ENCODE measurements around the gene HDAC4.
A peak's percentile ranks its signal among the peaks of the same experiment; 100 is the strongest.
"Not testable (repeated sequence)": the region's sequence is repeated elsewhere in the genome, so short reads cannot be mapped to it uniquely, and the experiment has no call there.

The HDAC4 gene

DNA sequence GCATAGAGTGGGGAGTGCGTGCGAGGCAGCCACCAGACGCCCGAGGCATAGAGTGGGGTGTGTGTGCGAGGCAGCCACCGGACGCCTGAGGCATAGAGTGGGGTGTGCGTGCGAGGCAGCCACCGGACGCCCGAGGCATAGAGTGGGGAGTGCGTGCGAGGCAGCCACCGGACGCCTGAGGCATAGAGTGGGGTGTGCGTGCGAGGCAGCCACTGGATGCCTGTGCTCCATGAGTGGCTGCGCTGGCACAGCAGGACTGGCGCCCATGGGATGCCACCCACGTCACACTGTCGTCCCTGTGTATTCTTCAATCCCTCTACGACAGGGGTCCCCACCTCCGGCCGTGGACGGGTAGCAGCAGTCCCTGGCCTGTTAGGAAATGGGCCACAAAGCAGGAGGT lies 221.9 kb downstream of the HDAC4 start:
- H3K36me3 ChIP-seq (ENCODE audit: control insufficient read depth, insufficient read depth, low read length, severe bottlenecking), result peaks cover 23% of the 10 kb centered on the region
- H3K27me3 ChIP-seq (replicated peaks; ENCODE audit: control insufficient read depth, insufficient read depth, low read length), result no peaks in the 10 kb centered on the region
- no peaks in the 10 kb centered on the region for H3K4me1 ChIP-seq (ENCODE audit: control insufficient read depth, insufficient read depth, low read length)
- no peak overlapping the region for H3K4me3 ChIP-seq (ENCODE audit: low read length)
- no peak for DNase-seq (ENCODE audit: low read depth)
- H3K9ac ChIP-seq (ENCODE audit: low read length), result no peak overlapping the region
- peaks cover 8% of the 10 kb centered on the region for H3K9me3 ChIP-seq (ENCODE audit: control insufficient read depth, low read length)

DNA sequence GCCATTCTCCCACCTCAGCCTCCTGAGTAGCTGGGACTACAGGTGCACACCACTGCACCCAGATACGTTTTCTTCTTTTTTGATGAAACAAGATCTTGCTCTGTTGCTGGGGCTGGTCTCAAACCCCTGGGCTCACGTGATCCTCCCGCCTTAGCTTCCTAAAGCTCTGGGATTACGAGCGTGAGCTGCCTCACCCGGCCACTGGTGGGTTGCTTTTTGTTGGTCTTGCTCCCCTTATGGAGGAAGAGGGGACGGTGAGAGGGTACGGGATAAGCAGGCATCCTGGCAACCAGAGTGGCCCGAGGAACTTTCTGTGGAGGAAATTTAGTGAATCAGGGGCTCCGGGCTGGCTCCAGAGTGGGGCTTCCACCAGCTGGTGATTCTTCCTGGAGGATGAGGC lies 222.3 kb downstream of the HDAC4 start:
- H3K36me3 ChIP-seq (ENCODE audit: control insufficient read depth, insufficient read depth, low read length, severe bottlenecking), result peaks cover 23% of the 10 kb centered on the region
- H3K9ac ChIP-seq (ENCODE audit: low read length), result no peak overlapping the region
- no peaks in the 10 kb centered on the region for H3K4me1 ChIP-seq (ENCODE audit: control insufficient read depth, insufficient read depth, low read length)
- H3K4me3 ChIP-seq (ENCODE audit: low read length), result no peak overlapping the region
- H3K27me3 ChIP-seq (replicated peaks; ENCODE audit: control insufficient read depth, insufficient read depth, low read length), result no peaks in the 10 kb centered on the region
- no peak for DNase-seq (ENCODE audit: low read depth)
- H3K9me3 ChIP-seq (ENCODE audit: control insufficient read depth, low read length), result peaks cover 9% of the 10 kb centered on the region

GRCh38 chr2:239177908-239178307 lies 222.9 kb downstream of the HDAC4 start:
- no peaks in the 10 kb centered on the region for H3K4me1 ChIP-seq (ENCODE audit: control insufficient read depth, insufficient read depth, low read length)
- peaks cover 23% of the 10 kb centered on the region for H3K36me3 ChIP-seq (ENCODE audit: control insufficient read depth, insufficient read depth, low read length, severe bottlenecking)
- no peak overlapping the region for H3K9ac ChIP-seq (ENCODE audit: low read length)
- H3K9me3 ChIP-seq (ENCODE audit: control insufficient read depth, low read length), result peaks cover 10% of the 10 kb centered on the region
- no peak for DNase-seq (ENCODE audit: low read depth)
- no peaks in the 10 kb centered on the region for H3K27me3 ChIP-seq (replicated peaks; ENCODE audit: control insufficient read depth, insufficient read depth, low read length)
- no peak overlapping the region for H3K4me3 ChIP-seq (ENCODE audit: low read length)

DNA sequence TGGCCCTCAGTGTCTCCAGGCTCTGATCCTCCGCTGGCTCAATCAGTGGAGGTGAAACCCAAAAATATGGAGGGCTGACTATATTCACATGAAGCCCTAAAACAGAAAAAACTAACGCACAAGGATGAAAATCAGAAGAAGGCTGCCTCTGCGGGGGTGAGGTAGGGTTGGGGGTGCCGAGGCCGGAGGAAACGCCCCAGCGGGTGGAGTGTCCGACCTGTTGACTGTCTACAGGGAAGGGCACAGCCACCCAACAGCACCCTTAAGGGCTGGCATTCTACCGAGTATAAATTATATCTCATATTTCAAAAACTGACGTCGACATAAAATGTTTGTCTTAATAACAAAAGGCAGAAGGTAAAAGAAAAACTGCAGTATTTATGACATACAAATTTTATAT lies 223.5 kb downstream of the HDAC4 start:
- no peak overlapping the region for H3K4me3 ChIP-seq (ENCODE audit: low read length)
- H3K36me3 ChIP-seq (ENCODE audit: control insufficient read depth, insufficient read depth, low read length, severe bottlenecking), result peaks cover 23% of the 10 kb centered on the region
- H3K9ac ChIP-seq (ENCODE audit: low read length), result no peak overlapping the region
- no peaks in the 10 kb centered on the region for H3K4me1 ChIP-seq (ENCODE audit: control insufficient read depth, insufficient read depth, low read length)
- H3K9me3 ChIP-seq (ENCODE audit: control insufficient read depth, low read length), result peaks cover 16% of the 10 kb centered on the region
- DNase-seq (ENCODE audit: low read depth), result no peak
- H3K27me3 ChIP-seq (replicated peaks; ENCODE audit: control insufficient read depth, insufficient read depth, low read length), result no peaks in the 10 kb centered on the region

- H3K4me3 ChIP-seq (ENCODE audit: low read length); H3K27me3 ChIP-seq (replicated peaks; ENCODE audit: control insufficient read depth, insufficient read depth, low read length); H3K9ac ChIP-seq (ENCODE audit: low read length); H3K4me1 ChIP-seq (ENCODE audit: control insufficient read depth, insufficient read depth, low read length); DNase-seq (ENCODE audit: low read depth): not testable (repeated sequence)
- H3K9me3 ChIP-seq (ENCODE audit: control insufficient read depth, low read length), result peaks cover 27% of the 10 kb centered on the region
- H3K36me3 ChIP-seq (ENCODE audit: control insufficient read depth, insufficient read depth, low read length, severe bottlenecking), result peaks cover 23% of the 10 kb centered on the region
These were observed 224.5 kb downstream of the HDAC4 start for GRCh38 chr2:239176138-239176803.

DNA sequence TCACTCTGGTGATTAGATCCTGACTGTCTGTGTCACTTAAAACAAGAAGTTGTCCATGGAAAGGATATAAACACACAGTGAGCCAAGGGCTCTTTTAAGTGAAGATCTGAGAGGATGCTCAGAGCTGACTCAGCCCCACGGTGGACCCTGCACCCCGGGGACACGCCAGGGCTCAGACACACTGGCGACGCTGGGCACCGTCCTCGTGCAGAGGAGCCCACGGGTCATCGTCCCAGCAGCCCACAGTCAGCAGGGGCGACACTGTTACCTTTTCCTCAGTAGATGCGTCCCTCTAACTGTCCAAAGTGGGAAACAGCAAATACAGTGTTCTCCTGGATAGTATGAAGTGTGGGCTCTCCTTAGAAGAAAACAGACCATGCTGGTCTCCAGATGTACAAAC lies 225.6 kb downstream of the HDAC4 start:
- H3K4me3 ChIP-seq (ENCODE audit: low read length), result no peak overlapping the region
- no peak overlapping the region for H3K9ac ChIP-seq (ENCODE audit: low read length)
- no peak for DNase-seq (ENCODE audit: low read depth)
- H3K4me1 ChIP-seq (ENCODE audit: control insufficient read depth, insufficient read depth, low read length), result no peaks in the 10 kb centered on the region
- peaks cover 23% of the 10 kb centered on the region for H3K36me3 ChIP-seq (ENCODE audit: control insufficient read depth, insufficient read depth, low read length, severe bottlenecking)
- H3K9me3 ChIP-seq (ENCODE audit: control insufficient read depth, low read length), result peaks cover 37% of the 10 kb centered on the region
- H3K27me3 ChIP-seq (replicated peaks; ENCODE audit: control insufficient read depth, insufficient read depth, low read length), result no peaks in the 10 kb centered on the region

DNA sequence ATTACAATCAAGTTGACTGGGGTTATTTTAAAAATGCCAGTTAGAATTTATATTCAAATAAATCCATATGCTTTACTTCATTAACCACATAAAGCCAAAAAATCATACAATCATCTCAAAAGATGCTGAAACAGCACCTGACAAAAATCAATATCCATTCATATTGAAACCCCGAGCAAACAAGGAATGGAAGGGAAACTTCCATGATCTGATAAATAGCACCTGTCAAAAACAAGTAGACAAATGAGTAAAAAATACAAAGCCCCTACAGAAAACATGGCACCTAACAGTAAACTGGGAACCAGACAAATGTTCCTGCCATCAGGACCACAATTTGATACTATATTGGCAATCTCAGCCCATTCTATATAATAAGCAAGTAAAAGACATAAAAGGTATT lies 227.5 kb downstream of the HDAC4 start:
- H3K27me3 ChIP-seq (replicated peaks; ENCODE audit: control insufficient read depth, insufficient read depth, low read length), result no peaks in the 10 kb centered on the region
- H3K4me1 ChIP-seq (ENCODE audit: control insufficient read depth, insufficient read depth, low read length), result no peaks in the 10 kb centered on the region
- H3K9ac ChIP-seq (ENCODE audit: low read length), result no peak overlapping the region
- no peak for DNase-seq (ENCODE audit: low read depth)
- H3K9me3 ChIP-seq (ENCODE audit: control insufficient read depth, low read length), result peaks cover 37% of the 10 kb centered on the region
- peak overlapping the region; percentile 17 for H3K4me3 ChIP-seq (ENCODE audit: low read length)
- H3K36me3 ChIP-seq (ENCODE audit: control insufficient read depth, insufficient read depth, low read length, severe bottlenecking), result peaks cover 16% of the 10 kb centered on the region

DNA sequence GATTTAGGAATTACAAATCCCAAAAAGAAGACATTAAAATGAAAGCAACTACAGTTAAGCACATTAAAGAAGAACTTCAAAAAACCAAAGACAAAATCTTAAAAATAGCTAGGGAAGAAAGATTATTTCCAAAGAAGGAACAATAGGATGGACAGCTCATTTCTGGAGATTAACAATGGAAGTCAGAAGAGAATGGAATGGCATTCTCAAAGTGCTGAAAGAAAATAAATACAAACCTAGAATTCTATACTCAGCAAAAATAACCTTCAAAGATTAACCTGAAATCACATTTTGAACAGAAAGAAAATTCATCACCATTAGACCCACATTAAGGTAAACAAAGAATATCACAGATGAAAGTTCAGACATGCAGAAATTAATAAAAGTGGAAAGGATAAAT lies 229.2 kb downstream of the HDAC4 start:
- no peak overlapping the region for H3K9ac ChIP-seq (ENCODE audit: low read length)
- no peaks in the 10 kb centered on the region for H3K27me3 ChIP-seq (replicated peaks; ENCODE audit: control insufficient read depth, insufficient read depth, low read length)
- no peak for DNase-seq (ENCODE audit: low read depth)
- H3K4me3 ChIP-seq (ENCODE audit: low read length), result peak overlapping the region; percentile 40
- H3K9me3 ChIP-seq (ENCODE audit: control insufficient read depth, low read length), result peaks cover 37% of the 10 kb centered on the region
- peaks cover 18% of the 10 kb centered on the region for H3K36me3 ChIP-seq (ENCODE audit: control insufficient read depth, insufficient read depth, low read length, severe bottlenecking)
- H3K4me1 ChIP-seq (ENCODE audit: control insufficient read depth, insufficient read depth, low read length), result no peaks in the 10 kb centered on the region

GRCh38 chr2:239169311-239170048 lies 231.3 kb downstream of the HDAC4 start:
- H3K9ac ChIP-seq (ENCODE audit: low read length), result no peak overlapping the region
- peaks cover 10% of the 10 kb centered on the region for H3K36me3 ChIP-seq (ENCODE audit: control insufficient read depth, insufficient read depth, low read length, severe bottlenecking)
- no peak overlapping the region for H3K4me3 ChIP-seq (ENCODE audit: low read length)
- H3K4me1 ChIP-seq (ENCODE audit: control insufficient read depth, insufficient read depth, low read length), result no peaks in the 10 kb centered on the region
- DNase-seq (ENCODE audit: low read depth), result no peak
- peaks cover 34% of the 10 kb centered on the region for H3K9me3 ChIP-seq (ENCODE audit: control insufficient read depth, low read length)
- H3K27me3 ChIP-seq (replicated peaks; ENCODE audit: control insufficient read depth, insufficient read depth, low read length), result no peaks in the 10 kb centered on the region

DNA sequence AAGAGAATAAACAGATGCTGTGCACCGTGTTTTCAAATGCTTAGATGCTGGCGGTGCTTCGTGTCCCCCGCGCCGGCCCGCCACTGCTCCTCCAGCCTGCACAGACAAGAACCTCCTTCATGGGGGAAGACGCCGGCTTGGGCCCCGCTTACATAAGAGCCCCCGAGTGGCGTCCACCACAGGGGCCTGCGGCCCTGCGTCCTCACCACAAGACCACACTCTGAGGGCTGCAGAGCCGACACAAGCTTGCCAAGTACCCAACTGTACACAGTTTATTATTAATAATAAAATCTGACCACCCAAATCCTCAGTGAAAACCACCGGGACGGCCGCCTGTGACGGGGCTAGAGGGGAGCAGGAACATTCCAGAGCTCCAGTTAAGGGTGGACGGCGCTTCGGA lies 232.2 kb downstream of the HDAC4 start:
- Histone ChIP-seq H3K36me3 (ENCODE audit: control insufficient read depth, insufficient read depth, low read length, severe bottlenecking) (peaks cover 9% of the 10 kb centered on the region), H3K27me3 (replicated peaks; ENCODE audit: control insufficient read depth, insufficient read depth, low read length) (no peaks in the 10 kb centered on the region), H3K4me1 (ENCODE audit: control insufficient read depth, insufficient read depth, low read length) (no peaks in the 10 kb centered on the region), H3K4me3 (ENCODE audit: low read length) (no peak overlapping the region), H3K9ac (ENCODE audit: low read length) (no peak overlapping the region), H3K9me3 (ENCODE audit: control insufficient read depth, low read length) (peaks cover 28% of the 10 kb centered on the region)
- DNase-seq (ENCODE audit: low read depth), result no peak

DNA sequence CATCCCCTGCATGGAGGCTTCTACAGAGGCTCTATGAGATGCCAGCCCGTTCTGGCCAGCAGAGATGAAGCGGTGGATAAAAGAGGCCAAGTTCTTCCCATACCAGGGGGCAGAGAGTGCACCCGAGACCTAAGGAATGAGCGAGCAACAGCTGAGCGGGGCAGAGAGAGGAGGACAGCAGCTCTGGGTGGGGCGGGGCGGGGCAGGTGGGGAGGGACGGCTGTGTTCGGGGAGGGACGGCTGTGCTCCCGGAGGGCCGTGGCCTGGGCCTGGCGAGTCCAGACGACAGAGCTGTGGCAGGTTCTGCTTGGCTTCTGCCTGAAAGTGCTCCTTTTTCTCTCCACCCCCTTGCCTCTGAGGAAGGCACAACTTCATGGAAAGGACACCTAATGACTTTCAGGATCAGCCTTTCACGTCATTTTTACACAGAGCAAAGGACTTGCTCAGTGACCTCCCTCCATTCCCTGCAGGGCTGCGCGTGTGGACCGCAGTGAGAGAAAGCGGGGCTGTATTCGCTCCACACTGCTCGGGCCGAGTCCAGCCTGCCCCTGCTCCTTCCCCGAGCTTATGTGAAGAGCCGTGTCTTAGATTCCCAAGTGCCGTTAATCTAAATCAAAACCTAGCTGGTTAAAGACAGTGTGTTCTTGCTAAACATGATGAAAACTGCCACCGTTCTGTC lies 232.9 kb downstream of the HDAC4 start:
- Histone ChIP-seq H3K9me3 (ENCODE audit: control insufficient read depth, low read length) (peaks cover 26% of the 10 kb centered on the region), H3K4me1 (ENCODE audit: control insufficient read depth, insufficient read depth, low read length) (no peaks in the 10 kb centered on the region), H3K36me3 (ENCODE audit: control insufficient read depth, insufficient read depth, low read length, severe bottlenecking) (peaks cover 15% of the 10 kb centered on the region), H3K9ac (ENCODE audit: low read length) (no peak overlapping the region), H3K4me3 (ENCODE audit: low read length) (no peak overlapping the region), H3K27me3 (replicated peaks; ENCODE audit: control insufficient read depth, insufficient read depth, low read length) (no peaks in the 10 kb centered on the region)
- DNase-seq (ENCODE audit: low read depth), result no peak

All from adipocyte (in vitro differentiated cells).